GM10266 (cell line): ENCODE measurements around the gene RNF8.
"Not testable (repeated sequence)": the region's sequence is repeated elsewhere in the genome, so short reads cannot be mapped to it uniquely, and the experiment has no call there.

Experiments
- DNase-seq: peaks from one replicate; pipeline ENCODE4 v3.0.0; 2012; ENCODE audit errors: extremely low spot score
- CTCF ChIP-seq: IDR thresholded peaks from 2 replicates; pipeline ENCODE4 v1.5.1; 2012; ENCODE audit warnings: mild to moderate bottlenecking, low read depth; ENCODE audit not compliant: control insufficient read depth, insufficient read depth; ENCODE audit errors: missing control alignments

RNF8 gene

GRCh38 chr6:37353761-37354525 is at the start of gene RNF8:
TSS of gene RNF8 (plus strand) at chr6:37353983. CDS start at chr6:37354165, 182 bp downstream.
- DNase-seq: peak; percentile 96
- no peak for TF ChIP-seq CTCF

- no peak for TF ChIP-seq CTCF
- DNase-seq: no peak
Measured at GRCh38 chr6:37304766-37305165, 49.0 kb upstream of the RNF8 start.

GRCh38 chr6:37305841-37306425 is 47.9 kb upstream of the RNF8 start:
- DNase-seq: no peak
- no peak for TF ChIP-seq CTCF

GRCh38 chr6:37306624-37307222 is 47.1 kb upstream of the RNF8 start:
- DNase-seq: no peak
- TF ChIP-seq CTCF: no peak

GRCh38 chr6:37307484-37307883 is 46.3 kb upstream of the RNF8 start:
- not testable (repeated sequence) for DNase-seq

- DNase-seq: no peak
Measured at GRCh38 chr6:37308069-37308815, 45.5 kb upstream of the RNF8 start.

More at GRCh38 chr6:37308069-37308815, 45.5 kb upstream of the RNF8 start:
- no peak for TF ChIP-seq CTCF
